ENCODE results near the gene ARHGEF4. TPM values are rescaled to one million over a fixed set of nuclear protein-coding genes. Genes with fewer than 3 reads are reported as not detected.

Gene ARHGEF4
- total RNA-seq, 1 experiment from 2014 or later: 21.8 TPM

DNA sequence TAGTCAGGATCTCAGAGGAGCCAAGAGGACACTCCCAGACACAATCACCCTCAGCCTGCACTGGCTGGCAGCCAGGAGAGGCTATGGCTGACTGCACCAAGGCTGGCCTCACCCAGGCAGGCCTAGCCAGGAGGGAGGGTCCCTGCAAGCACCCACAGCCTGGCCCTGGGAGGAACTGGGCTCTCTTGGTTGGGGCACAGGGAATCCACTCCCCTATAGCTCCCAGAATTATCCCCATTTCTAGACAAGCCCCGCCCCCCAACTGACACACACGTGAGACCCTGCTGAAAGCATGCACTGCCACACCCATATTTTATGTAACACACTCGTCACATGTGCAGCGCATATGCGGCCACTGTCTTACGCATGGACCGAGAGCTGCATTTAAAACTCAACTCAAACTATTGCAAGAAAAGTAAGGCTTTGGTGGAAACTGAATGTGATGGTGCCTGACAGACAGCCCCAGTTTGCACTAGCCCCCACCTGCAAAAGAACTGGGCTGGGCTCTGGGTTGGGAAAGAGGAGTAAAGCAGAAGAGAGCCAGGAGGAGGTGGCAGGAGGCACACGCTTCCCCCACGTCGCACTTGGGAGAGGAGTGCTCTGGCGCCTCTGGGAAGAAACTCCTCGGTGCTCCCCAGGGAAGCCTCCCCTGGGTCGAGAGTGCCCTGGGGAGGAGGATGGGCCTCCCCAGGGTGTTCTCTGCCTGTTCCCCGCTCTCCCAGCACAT, 28.9 kb upstream of the ARHGEF4 start:
- Mint-ChIP-seq H3K4me1 (peaks cover 3% of the 10 kb centered on the region), H3K36me3 (no peaks in the 10 kb centered on the region), H3K4me3 (no peak overlapping the region), H3K27ac (no peak overlapping the region), H3K9me3 (0 out of 2 replicates have a peak, but pooled peaks cover 7% of the 10 kb centered on the region), H3K27me3 (ENCODE audit: low read depth) (peaks cover 4% of the 10 kb centered on the region; the same call in 1 of the 2 replicates)
- ChIA-PET POLR2A (no interaction called here), CTCF (no interaction called here)
- ATAC-seq (no peak; the same call in 1 of the 2 replicates), DNase-seq (ENCODE audit: low spot score) (no peak)
- TF ChIP-seq ZNF232 (CRISPR knock-in tag; IDR thresholded peaks at IDR 0.05) (no peak), CREB1 (CRISPR knock-in tag; IDR thresholded peaks at IDR 0.05) (no peak), ELF4 (CRISPR knock-in tag; IDR thresholded peaks at IDR 0.05; ENCODE audit: low read depth) (no peak), ZNF317 (CRISPR knock-in tag; IDR thresholded peaks at IDR 0.05; ENCODE audit: borderline replicate concordance, low read depth) (no peak), SP1 (CRISPR knock-in tag; conservative IDR thresholded peaks at IDR 0.05) (no peak)
- TF ChIP-seq, protein P1, sequence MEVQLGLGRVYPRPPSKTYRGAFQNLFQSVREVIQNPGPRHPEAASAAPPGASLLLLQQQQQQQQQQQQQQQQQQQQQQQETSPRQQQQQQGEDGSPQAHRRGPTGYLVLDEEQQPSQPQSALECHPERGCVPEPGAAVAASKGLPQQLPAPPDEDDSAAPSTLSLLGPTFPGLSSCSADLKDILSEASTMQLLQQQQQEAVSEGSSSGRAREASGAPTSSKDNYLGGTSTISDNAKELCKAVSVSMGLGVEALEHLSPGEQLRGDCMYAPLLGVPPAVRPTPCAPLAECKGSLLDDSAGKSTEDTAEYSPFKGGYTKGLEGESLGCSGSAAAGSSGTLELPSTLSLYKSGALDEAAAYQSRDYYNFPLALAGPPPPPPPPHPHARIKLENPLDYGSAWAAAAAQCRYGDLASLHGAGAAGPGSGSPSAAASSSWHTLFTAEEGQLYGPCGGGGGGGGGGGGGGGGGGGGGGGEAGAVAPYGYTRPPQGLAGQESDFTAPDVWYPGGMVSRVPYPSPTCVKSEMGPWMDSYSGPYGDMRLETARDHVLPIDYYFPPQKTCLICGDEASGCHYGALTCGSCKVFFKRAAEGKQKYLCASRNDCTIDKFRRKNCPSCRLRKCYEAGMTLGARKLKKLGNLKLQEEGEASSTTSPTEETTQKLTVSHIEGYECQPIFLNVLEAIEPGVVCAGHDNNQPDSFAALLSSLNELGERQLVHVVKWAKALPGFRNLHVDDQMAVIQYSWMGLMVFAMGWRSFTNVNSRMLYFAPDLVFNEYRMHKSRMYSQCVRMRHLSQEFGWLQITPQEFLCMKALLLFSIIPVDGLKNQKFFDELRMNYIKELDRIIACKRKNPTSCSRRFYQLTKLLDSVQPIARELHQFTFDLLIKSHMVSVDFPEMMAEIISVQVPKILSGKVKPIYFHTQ (CRISPR knock-in tag; IDR thresholded peaks at IDR 0.05): no peak
- TF ChIP-seq, protein P2, sequence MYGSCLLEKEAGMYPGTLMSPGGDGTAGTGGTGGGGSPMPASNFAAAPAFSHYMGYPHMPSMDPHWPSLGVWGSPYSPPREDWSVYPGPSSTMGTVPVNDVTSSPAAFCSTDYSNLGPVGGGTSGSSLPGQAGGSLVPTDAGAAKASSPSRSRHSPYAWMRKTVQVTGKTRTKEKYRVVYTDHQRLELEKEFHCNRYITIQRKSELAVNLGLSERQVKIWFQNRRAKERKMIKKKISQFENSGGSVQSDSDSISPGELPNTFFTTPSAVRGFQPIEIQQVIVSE (CRISPR knock-in tag; IDR thresholded peaks at IDR 0.05; ENCODE audit: borderline replicate concordance): no peak
- TF ChIP-seq, protein P3, sequence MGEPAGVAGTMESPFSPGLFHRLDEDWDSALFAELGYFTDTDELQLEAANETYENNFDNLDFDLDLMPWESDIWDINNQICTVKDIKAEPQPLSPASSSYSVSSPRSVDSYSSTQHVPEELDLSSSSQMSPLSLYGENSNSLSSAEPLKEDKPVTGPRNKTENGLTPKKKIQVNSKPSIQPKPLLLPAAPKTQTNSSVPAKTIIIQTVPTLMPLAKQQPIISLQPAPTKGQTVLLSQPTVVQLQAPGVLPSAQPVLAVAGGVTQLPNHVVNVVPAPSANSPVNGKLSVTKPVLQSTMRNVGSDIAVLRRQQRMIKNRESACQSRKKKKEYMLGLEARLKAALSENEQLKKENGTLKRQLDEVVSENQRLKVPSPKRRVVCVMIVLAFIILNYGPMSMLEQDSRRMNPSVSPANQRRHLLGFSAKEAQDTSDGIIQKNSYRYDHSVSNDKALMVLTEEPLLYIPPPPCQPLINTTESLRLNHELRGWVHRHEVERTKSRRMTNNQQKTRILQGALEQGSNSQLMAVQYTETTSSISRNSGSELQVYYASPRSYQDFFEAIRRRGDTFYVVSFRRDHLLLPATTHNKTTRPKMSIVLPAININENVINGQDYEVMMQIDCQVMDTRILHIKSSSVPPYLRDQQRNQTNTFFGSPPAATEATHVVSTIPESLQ (CRISPR knock-in tag; IDR thresholded peaks at IDR 0.05): no peak
- TF ChIP-seq, protein P4, sequence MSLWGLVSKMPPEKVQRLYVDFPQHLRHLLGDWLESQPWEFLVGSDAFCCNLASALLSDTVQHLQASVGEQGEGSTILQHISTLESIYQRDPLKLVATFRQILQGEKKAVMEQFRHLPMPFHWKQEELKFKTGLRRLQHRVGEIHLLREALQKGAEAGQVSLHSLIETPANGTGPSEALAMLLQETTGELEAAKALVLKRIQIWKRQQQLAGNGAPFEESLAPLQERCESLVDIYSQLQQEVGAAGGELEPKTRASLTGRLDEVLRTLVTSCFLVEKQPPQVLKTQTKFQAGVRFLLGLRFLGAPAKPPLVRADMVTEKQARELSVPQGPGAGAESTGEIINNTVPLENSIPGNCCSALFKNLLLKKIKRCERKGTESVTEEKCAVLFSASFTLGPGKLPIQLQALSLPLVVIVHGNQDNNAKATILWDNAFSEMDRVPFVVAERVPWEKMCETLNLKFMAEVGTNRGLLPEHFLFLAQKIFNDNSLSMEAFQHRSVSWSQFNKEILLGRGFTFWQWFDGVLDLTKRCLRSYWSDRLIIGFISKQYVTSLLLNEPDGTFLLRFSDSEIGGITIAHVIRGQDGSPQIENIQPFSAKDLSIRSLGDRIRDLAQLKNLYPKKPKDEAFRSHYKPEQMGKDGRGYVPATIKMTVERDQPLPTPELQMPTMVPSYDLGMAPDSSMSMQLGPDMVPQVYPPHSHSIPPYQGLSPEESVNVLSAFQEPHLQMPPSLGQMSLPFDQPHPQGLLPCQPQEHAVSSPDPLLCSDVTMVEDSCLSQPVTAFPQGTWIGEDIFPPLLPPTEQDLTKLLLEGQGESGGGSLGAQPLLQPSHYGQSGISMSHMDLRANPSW (CRISPR knock-in tag; conservative IDR thresholded peaks at IDR 0.05; ENCODE audit: low read depth): no peak
- TF ChIP-seq, protein P5, sequence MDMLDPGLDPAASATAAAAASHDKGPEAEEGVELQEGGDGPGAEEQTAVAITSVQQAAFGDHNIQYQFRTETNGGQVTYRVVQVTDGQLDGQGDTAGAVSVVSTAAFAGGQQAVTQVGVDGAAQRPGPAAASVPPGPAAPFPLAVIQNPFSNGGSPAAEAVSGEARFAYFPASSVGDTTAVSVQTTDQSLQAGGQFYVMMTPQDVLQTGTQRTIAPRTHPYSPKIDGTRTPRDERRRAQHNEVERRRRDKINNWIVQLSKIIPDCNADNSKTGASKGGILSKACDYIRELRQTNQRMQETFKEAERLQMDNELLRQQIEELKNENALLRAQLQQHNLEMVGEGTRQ (CRISPR knock-in tag; IDR thresholded peaks at IDR 0.05): no peak

DNA sequence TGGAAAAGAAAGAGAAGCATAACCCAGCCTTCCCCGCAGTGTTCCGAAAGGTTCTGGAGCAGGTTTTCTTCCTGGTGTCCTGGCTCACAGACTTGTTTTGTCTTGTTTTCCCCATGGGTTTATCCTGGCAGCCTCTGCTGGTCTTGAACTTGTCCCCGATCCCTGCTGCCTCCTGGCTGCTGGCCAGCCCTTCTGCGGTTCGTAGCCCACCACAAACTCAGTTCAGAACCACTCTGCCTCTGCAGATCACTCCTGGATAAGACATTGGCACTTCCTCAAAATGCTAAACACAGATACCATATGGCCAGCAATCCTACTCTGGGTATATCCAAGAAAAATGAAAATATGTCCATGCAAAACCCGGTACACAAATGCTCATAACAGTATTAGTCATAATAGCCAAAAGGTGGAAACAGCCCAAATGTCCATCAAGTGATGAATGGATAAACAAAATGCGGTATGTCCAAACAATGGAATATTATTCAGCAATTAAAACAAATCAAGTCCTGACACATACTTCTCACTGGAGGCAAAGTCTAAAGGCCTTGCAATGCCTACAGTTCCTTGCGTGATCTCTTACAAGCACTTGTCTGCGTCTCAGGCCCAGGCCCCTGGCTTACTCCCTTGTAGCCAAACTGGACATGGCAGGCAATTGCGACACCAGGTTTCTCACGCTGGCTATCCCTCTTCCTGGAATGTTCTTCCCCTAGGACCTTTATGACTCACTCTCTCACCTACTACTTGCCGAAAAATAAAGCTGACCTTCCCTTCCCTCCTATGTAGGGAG, 28.0 kb upstream of the ARHGEF4 start:
- Mint-ChIP-seq H3K9me3 (0 out of 2 replicates have a peak, but pooled peaks cover 7% of the 10 kb centered on the region), H3K27ac (no peak overlapping the region), H3K4me3 (no peak overlapping the region), H3K36me3 (no peaks in the 10 kb centered on the region), H3K4me1 (peaks cover 3% of the 10 kb centered on the region), H3K27me3 (ENCODE audit: low read depth) (peaks cover 4% of the 10 kb centered on the region; the same call in 1 of the 2 replicates)
- no peak for DNase-seq (ENCODE audit: low spot score)
- ChIA-PET POLR2A (no interaction called here), CTCF (interaction anchor here (0.9 kb wide), 1 partner anchor 11 kb away, joined by 3 read pairs; no protein-coding TSS in a partner anchor)
- no peak for ATAC-seq
- TF ChIP-seq, protein P6, sequence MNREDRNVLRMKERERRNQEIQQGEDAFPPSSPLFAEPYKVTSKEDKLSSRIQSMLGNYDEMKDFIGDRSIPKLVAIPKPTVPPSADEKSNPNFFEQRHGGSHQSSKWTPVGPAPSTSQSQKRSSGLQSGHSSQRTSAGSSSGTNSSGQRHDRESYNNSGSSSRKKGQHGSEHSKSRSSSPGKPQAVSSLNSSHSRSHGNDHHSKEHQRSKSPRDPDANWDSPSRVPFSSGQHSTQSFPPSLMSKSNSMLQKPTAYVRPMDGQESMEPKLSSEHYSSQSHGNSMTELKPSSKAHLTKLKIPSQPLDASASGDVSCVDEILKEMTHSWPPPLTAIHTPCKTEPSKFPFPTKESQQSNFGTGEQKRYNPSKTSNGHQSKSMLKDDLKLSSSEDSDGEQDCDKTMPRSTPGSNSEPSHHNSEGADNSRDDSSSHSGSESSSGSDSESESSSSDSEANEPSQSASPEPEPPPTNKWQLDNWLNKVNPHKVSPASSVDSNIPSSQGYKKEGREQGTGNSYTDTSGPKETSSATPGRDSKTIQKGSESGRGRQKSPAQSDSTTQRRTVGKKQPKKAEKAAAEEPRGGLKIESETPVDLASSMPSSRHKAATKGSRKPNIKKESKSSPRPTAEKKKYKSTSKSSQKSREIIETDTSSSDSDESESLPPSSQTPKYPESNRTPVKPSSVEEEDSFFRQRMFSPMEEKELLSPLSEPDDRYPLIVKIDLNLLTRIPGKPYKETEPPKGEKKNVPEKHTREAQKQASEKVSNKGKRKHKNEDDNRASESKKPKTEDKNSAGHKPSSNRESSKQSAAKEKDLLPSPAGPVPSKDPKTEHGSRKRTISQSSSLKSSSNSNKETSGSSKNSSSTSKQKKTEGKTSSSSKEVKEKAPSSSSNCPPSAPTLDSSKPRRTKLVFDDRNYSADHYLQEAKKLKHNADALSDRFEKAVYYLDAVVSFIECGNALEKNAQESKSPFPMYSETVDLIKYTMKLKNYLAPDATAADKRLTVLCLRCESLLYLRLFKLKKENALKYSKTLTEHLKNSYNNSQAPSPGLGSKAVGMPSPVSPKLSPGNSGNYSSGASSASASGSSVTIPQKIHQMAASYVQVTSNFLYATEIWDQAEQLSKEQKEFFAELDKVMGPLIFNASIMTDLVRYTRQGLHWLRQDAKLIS (CRISPR knock-in tag; IDR thresholded peaks at IDR 0.05; ENCODE audit: borderline replicate concordance): no peak
- TF ChIP-seq, protein P7, sequence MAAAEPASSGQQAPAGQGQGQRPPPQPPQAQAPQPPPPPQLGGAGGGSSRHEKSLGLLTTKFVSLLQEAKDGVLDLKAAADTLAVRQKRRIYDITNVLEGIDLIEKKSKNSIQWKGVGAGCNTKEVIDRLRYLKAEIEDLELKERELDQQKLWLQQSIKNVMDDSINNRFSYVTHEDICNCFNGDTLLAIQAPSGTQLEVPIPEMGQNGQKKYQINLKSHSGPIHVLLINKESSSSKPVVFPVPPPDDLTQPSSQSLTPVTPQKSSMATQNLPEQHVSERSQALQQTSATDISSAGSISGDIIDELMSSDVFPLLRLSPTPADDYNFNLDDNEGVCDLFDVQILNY (CRISPR knock-in tag; IDR thresholded peaks at IDR 0.05): no peak
- TF ChIP-seq FOXP1 (CRISPR knock-in tag; IDR thresholded peaks at IDR 0.05; ENCODE audit: borderline replicate concordance) (no peak), ESRRA (CRISPR knock-in tag; IDR thresholded peaks at IDR 0.05; ENCODE audit: borderline replicate concordance) (no peak), NR3C1 (CRISPR knock-in tag; conservative IDR thresholded peaks at IDR 0.05; ENCODE audit: low read depth) (no peak), TP53 (CRISPR knock-in tag; IDR thresholded peaks at IDR 0.05) (no peak)
